NCI-H1417 treated with DMSO at 0.1 percent for 48 hours (cell line): ENCODE measurements around the gene ABL1.

Experiments
- DNase-seq: peaks from one replicate; lab custom pipeline; 2025; lab: John Stamatoyannopoulos, UW

ABL1 gene

DNA sequence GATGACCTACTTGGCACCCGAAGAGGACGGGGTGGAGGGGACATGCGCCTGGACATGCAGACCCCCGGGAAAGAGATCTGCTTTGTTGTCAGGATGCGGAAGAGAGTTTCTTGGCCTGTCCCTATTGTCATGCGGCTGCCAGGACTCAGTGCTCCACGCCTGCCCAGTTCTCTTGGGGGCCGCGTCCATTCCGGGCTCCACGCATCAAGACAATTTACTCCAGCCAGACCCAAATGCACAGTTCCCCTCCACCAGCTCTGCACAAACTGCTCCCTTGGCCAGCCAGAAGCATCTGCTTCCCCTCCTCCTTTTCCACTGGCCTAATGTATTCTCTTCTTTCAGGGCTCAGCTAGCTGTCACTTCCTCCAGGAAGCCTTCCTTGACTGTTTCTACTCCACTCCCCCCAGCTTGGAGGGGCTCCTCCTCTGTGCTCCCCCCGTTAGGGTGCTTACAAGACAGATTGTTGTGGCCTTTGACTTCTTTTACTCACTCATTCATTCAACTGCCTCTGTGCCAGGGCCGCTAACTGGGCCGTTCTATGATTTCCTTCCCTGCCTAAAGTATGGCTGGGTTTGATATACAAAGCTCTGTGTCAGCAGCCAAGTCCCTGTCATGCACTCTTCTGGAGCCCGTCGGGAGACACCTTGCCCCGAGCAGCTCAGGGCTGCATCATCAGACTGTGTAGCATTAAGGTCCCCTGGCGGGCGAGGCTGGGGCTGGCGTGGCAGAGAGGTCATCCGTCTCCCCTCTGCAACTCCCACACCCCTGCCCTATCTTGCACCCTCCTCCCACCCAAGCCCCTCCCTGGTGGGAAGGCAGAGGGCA, 97.4 kb downstream of the ABL1 start:
- no peak for DNase-seq

DNA sequence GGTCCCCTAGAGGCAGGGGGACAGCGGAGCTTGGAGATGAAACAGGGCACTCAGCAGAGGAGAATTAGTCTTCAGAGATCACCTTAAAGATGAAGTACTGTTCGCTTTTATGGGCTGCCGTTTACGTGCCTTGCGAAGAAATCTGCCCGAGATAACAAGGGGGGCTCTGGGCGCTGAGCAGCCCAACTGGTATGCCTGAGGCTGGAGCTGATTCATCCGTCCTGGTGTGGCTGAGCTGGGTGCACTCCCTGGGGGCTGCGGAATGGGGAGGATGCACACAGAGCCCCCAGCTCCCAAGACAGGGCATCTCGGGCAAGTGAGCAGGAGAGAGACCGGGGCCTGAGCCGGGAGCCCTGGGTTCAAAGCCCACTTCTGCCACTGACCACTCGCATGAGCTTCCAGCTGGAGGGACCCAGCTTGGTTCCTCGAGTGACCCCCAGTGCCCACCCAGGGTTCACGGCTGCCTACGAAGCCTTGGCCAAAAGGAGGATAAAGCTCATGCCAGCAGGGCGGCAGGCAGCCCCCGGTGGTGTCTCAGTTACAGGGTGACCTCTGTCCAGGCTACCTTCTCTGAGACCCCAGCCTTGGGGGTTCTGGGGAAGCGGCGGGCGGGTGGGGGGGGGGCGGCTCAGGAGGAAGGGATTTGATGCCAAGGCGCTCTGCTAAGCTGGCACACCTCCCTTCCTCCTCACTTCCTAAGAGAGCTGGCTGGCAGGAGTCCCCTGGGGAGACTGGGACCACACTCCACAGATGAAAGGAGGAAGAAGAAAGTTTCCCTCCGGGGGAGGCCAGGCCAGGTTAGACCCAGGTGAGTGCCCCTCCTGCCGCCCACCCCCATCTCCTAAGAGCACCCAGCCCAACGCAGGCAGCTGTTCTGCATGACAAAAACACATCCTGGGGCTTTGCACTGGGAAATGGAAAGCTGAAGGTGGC, 98.3 kb downstream of the ABL1 start:
- DNase-seq, result no peak

DNA sequence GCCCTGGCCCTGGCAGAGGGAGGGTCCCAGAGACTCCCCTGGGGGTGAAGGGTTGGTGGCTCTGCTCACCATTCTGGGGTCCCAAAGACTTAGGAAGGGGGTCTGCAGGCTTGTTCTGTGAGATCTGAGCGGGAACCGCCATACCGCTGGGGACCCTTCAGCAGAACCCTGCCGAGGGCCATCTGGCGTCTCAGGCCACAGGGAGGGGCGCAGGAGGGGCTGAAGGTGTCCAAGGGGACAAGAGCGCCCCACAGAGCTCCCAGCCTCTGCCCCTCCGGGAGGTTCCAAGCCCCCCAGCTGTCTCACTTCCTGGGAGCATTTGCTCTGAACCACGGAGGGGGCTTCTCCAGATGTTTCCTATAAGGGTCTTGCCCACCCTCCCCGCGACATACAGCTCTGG, 99.2 kb downstream of the ABL1 start:
- no peak for DNase-seq

DNA sequence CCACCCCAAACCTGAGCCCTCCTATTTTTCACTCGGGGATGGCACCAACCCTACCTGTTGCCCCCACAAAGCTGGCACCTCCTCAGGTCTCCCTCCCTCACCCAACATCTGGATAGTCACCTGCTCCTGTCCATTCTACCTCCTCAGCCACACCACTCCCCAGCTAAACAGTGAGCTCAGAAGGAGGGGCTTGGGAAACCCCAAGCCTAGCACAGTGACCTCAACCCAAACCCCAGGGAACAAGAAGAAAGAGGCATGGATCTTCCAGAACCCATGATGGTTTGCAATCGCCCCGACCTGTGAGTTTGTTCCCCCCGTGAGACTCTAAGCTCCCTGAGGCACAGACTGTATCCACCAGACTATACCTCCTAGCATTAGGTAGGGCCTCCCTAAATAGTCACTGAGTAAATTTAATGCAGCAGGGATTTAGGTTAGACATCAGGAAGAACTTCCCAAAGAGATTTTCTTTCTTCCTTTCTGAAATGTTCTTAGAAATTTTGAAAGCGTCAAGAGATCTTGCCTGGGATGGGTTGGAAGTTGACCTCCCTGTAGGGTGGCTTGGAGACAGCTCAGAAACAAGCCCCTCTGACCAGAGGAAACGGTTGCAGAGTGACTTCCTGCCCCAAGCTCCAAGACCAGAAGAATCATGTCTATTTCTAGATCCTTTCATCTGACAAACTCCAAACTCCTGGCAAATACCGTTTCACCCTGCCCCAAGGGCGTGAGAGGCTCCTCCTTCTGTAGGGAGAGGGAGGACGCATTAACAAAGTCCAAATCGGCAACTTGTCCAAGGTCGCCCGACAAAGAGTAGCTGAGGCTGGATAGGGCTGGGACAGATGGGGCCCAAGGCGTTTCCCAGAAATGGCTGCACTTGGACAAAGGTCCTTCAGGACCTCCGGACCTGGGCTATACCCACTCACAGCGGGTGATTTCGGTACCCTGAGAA, 99.9 kb downstream of the ABL1 start:
- no peak for DNase-seq

DNA sequence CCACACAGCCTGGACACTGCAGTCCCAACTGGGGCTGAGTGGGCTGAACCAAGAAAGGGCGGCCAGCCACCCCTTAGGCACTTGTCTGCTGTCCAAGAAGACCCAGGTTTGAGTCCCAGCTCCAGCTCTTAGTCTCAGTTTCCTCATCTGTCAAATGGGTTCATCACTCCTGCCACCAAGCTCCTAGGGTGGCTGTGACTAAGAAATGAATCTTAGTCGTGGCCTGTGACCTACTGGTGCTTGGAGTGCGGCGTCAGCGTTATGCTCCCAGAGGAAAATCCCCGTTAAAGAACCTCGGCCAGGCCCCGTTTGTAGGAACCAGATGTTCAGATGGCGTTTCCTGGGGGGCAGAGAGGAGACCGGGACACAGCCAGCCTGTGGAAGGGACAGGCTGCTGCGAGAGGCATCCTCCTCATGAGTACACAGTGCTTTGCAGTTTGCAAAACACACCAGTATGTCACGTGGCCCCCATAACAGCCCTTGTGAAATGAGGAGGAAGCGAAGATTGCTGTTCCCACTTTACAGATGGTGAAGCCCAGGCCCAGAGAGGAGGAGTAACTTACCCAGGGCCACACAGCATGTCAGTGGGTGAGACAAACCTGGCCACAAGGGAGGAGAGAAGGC, 100.7 kb downstream of the ABL1 start:
- DNase-seq, result no peak

DNA sequence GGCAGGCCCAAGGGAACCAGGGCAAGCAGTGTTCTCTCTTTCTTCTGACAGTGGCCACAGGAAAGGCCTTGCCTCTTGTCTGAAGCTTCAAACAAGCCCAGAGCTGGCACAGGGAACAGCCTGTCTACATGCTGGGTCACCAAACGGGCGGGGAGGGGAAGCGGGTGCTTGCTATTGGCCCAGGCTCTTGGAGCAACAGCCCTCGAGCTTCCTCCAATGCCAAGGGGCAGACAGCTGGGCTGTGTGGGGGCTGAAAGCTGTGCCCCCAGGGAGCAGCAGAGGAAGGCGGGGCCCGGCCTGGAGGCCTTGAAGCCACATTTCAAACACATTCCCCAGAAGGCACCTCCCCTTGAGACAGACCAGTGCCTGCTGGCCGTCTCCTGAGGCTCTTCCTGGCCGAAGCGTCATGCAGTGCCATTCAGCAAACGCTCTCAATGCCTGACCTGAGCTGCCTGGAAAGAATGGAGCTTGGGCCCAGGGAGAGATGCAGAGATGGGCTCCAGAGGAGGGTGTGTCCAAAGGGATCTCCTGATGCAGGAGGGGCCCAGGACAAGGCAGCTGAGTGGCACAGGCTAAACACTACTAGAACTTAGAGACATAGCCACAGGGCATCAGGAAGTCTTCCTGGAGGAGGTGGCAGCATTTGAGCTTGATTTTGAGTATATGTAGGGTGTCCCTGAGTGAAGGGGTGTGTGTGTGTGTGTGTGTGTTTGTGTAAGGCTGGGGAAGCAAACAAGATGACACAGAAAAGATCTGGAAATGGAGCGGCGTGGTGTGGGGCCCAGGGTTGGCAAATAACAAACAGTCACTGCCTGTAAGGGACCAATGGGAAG, 101.4 kb downstream of the ABL1 start:
- no peak for DNase-seq
